Measurements from ENCODE around the gene RGS6. TPM values are rescaled to one million over a fixed set of nuclear protein-coding genes. Genes with fewer than 3 reads are reported as not detected.

RGS6 gene
- polyA plus RNA-seq, 1 donor: 1.00 TPM

GRCh38 chr14:72554994-72555608 is 622.9 kb downstream of the RGS6 start:
- DNase-seq: no peak

GRCh38 chr14:72555609-72556000 is 623.4 kb downstream of the RGS6 start:
- no peak for DNase-seq

- DNase-seq: no peak
Observed at GRCh38 chr14:72557671-72558070, 625.4 kb downstream of the RGS6 start.

GRCh38 chr14:72558721-72559120 is 626.5 kb downstream of the RGS6 start:
- no peak for DNase-seq

- peak; percentile 45 for DNase-seq
Observed at GRCh38 chr14:72559202-72559601, 627.0 kb downstream of the RGS6 start.

- DNase-seq: no peak
Observed at GRCh38 chr14:72559669-72560255, 627.5 kb downstream of the RGS6 start.

GRCh38 chr14:72560331-72560730 is 628.1 kb downstream of the RGS6 start:
- DNase-seq: no peak

- DNase-seq: no peak
Observed at GRCh38 chr14:72560889-72561493, 628.8 kb downstream of the RGS6 start.

- no peak for DNase-seq
Observed at GRCh38 chr14:72562300-72562699, 630.1 kb downstream of the RGS6 start.

GRCh38 chr14:72563676-72564075 is 631.4 kb downstream of the RGS6 start:
- no peak for DNase-seq

GRCh38 chr14:72565149-72565559 is 632.9 kb downstream of the RGS6 start:
- no peak for DNase-seq

GRCh38 chr14:72565917-72566316 is 633.7 kb downstream of the RGS6 start:
- DNase-seq: no peak

GRCh38 chr14:72567226-72567625 is 635.0 kb downstream of the RGS6 start:
- no peak for DNase-seq

- no peak for DNase-seq
Observed at GRCh38 chr14:72568296-72568992, 636.2 kb downstream of the RGS6 start.

GRCh38 chr14:72573725-72574417 is 641.6 kb downstream of the RGS6 start:
- no peak for DNase-seq

- no peak for DNase-seq
Observed at GRCh38 chr14:72574715-72575114, 642.5 kb downstream of the RGS6 start.

GRCh38 chr14:72576258-72576657 is 644.0 kb downstream of the RGS6 start:
- DNase-seq: no peak

- DNase-seq: no peak
Observed at GRCh38 chr14:72577521-72577920, 645.3 kb downstream of the RGS6 start.

- no peak for DNase-seq
Observed at GRCh38 chr14:72578514-72578913, 646.3 kb downstream of the RGS6 start.

- no peak for DNase-seq
Observed at GRCh38 chr14:72582582-72582981, 650.4 kb downstream of the RGS6 start.

GRCh38 chr14:72583316-72584272 is 651.4 kb downstream of the RGS6 start:
- no peak for DNase-seq
